HG02642 (cell line): ENCODE data around the gene COL25A1.

Experiments used
- ATAC-seq: cut with Tn5 transposase; IDR thresholded peaks from one replicate; pipeline ENCODE4 v1.9.1; 2021; ENCODE audit warnings: mild to moderate bottlenecking; ENCODE audit not compliant: unreplicated experiment, poor library complexity

The COL25A1 gene

DNA sequence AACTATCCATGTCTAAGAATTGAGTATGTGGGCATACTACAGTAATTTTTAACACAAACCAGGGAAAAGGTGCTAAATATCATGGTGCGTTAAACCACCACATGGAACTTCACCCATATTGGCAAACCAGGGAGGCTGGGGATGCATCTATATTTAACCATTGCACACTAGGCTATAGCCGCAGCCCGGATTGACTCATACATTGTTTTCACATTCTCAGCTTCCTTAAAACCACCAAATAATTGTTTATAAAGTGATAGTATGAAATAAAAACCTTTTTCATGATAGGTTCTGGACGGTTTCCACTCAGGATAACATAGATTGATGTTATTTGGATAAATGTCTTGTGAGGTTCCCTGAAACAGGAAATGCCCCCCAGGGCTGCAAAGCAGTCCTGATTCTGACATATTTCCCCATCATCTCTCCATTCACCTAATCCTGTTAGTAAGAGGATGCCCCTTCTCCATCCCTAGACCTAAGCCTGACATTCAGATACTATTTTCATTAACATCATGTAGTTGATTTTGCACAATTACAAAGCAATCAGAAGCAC lies 7.9 kb downstream of the COL25A1 start:
- ATAC-seq, result no peak

DNA sequence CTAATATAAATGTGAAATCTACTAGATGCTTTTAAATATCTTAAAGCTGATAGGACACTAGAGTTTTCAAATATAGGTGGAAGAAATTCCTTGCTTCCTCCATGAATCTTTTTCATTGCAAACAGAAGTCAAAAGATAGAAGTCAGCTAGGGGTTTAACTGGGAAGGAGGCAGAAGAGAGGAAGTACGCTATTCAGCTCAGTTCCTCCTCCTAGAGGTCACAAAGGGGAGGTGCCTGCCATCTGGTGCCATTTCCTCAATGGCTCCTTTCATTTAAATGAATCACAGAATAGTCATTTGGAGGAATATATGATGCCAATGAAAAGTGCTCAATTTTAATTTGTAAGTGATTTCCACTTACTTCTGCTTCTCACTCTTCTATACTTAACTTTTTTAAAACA lies 8.5 kb downstream of the COL25A1 start:
- ATAC-seq, result peak; percentile 96

DNA sequence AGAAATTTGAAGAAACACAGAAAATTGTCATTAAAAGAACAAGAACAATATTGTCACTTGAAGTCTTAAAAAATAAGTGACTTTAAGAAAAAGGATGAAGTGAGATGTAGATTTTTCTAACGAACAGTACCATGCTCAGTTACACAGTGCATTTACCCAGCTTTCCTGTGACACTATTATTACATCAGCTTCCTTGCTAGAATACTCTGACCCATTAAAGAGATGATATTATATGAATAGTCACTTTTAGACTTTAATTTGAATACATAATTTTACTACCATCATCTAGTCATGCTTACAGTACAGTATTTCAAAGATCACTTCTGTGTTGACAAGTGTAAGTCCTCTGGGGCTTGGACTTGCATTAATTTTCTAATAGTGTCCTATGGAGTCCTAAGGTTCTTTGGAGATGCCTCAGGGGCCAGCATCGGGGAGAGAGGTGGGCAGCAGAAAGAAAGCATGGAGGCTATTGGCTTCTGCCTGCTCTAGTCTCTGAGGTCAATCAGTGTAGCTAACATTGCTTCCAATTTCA lies 10.7 kb downstream of the COL25A1 start:
- no peak for ATAC-seq

DNA sequence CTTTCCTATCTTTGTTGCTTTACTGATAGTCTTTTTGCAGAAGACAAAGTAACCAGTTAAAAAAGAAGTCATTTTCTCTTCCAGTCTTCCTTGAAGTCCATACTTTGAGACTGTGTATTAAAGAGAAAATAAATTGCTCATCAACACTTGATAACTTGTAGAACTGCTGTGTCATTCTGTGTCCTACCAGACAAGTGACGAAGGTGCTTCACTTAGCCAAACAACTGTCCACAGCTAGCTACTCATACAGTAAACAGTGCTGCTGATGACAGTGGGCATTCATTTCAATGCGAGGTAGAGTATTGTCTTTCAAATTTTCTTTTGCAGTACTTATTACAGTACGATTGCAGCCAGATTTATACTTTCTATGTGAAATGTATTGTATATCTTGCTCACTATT lies 11.5 kb downstream of the COL25A1 start:
- no peak for ATAC-seq

DNA sequence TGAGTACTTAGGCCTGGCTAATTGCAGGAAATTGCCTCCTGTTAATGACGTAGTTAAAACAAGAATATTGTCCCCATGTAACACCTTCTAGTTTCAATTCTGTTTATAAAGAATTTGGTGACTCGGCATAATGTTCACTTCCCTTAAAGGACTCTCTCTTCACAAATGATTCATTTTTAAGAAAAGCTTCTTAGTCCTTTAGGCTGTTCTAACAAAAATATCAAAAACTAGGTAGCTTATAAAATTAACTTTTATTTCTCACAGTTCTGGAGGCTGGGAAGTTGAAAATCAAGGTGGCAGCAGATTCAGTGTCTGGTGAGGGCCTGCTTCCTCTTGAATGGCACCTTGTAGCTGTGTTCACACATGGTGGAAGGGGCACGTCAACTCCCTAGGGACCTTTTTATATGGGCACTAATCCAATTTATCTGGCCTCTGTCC lies 23.8 kb downstream of the COL25A1 start:
- ATAC-seq, result peak; percentile 73

GRCh38 chr4:109276482-109277095 lies 25.9 kb downstream of the COL25A1 start:
- ATAC-seq, result peak; percentile 64

GRCh38 chr4:109275066-109275745 lies 27.3 kb downstream of the COL25A1 start:
- no peak for ATAC-seq

GRCh38 chr4:109266891-109267290 lies 35.6 kb downstream of the COL25A1 start:
- no peak for ATAC-seq

- ATAC-seq, result no peak
These were observed 36.2 kb downstream of the COL25A1 start for GRCh38 chr4:109266236-109266635.

DNA sequence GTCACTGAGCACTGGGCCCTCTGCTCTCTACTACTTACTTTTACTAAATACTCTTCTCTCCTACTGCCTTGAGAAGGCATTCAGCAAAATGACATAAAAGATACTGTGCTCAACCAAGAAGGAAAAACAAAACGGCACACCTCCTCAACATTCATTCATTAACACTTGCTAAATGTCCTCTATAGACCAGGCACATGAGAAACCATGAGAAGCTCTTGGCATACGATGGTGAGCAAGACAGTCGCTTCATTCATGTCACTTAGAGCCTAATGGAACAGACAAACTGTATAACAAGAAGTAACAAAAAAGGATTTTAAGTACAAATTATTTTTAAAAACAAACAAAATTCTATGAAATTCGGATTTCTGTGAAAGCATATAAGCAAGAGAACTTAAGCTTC lies 38.7 kb downstream of the COL25A1 start:
- no peak for ATAC-seq

DNA sequence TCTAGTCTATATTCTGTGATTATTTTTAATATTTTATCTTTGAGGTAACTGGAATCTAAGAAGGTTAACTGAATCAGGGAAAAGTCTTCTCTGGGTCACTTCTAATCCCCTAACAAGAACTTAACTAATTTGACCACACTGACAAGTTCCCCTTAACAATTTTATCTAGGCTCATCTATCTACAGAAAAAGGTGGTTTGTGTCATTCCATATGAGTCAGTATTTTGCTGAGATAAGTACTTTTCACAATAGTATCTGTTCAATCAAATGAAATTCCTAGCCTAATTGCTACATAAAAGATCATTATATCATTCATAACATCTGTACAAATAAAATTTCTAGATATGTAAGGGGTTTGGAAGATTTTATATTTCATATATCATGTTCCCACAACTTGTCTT lies 45.6 kb downstream of the COL25A1 start:
- ATAC-seq, result no peak

DNA sequence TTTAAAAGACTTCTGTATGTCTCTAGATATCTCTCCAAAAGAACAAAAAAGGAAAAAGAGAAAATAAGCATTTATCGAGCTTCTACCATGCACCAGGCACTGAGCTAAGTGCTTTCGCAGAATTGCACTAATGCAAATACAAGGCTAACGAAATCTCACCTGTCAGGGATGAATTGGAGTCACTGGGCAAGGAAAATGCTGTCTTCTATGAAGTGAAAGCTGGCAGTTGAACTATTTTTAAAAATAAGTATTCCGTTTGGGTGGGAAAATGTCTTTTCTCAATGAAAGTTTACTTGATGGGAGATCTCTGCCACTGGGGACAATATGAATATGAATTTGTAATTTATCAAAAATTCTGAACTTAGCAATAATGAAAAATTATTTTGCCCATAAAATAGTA lies 47.6 kb downstream of the COL25A1 start:
- no peak for ATAC-seq

- no peak for ATAC-seq
These were observed 51.1 kb downstream of the COL25A1 start for GRCh38 chr4:109251396-109251795.

GRCh38 chr4:109248322-109248900 lies 54.0 kb downstream of the COL25A1 start:
- ATAC-seq, result no peak

- no peak for ATAC-seq
These were observed 58.6 kb downstream of the COL25A1 start for GRCh38 chr4:109243871-109244270.

- ATAC-seq, result no peak
These were observed 63.7 kb downstream of the COL25A1 start for GRCh38 chr4:109238746-109239145.

GRCh38 chr4:109235683-109236082 lies 66.8 kb downstream of the COL25A1 start:
- ATAC-seq, result no peak

- no peak for ATAC-seq
These were observed 67.9 kb downstream of the COL25A1 start for GRCh38 chr4:109234596-109234995.

GRCh38 chr4:109233570-109233969 lies 68.9 kb downstream of the COL25A1 start:
- no peak for ATAC-seq

DNA sequence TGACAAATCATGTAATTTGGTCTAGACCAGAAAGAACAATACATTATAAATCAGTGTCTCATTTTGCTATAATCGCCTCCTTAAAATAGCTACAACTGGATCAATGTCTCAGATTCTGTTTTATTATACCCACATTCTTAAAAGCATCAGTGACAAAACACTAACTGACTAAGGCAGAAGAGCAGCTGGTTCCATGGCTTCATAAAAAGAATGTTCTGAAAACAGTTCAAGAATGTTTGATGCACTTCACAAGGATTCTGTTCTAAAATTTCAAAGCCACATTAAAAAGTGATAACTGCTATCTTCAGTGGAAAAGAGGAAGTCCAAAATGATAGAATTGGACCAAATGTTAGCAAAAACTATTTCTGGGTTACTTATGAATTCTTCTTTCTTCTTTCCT lies 69.8 kb downstream of the COL25A1 start:
- no peak for ATAC-seq

- no peak for ATAC-seq
These were observed 71.1 kb downstream of the COL25A1 start for GRCh38 chr4:109231331-109231730.
